Parathyroid adenoma (tissue), 2 donors: ENCODE data around the gene REG1A.

ENCODE experiments used
- H2AFZ ChIP-seq: fragments of 300-600 bp; sonication (generic); one replicate; pipeline ENCODE4 v1.7.0; 2017; ENCODE audit warnings: antibody characterized with exemption, mild to moderate bottlenecking
- H3K27ac ChIP-seq: fragments of 300-600 bp; sonication (generic); one replicate; pipeline ENCODE4 v1.7.0; 2017
- H3K27me3 ChIP-seq: fragments of 300-600 bp; sonication (generic); one replicate; pipeline ENCODE4 v1.7.0; 2017; ENCODE audit warnings: low read length; ENCODE audit not compliant: control insufficient read depth, insufficient read depth
- H3K36me3 ChIP-seq: fragments of 300-600 bp; sonication (generic); one replicate; pipeline ENCODE4 v1.7.0; 2017; ENCODE audit warnings: low read length; ENCODE audit not compliant: control insufficient read depth, insufficient read depth
- H3K4me1 ChIP-seq: fragments of 300-600 bp; sonication (generic); one replicate; pipeline ENCODE4 v1.7.0; 2017; ENCODE audit warnings: control low read depth
- H3K4me2 ChIP-seq: fragments of 300-600 bp; sonication (generic); one replicate; pipeline ENCODE4 v1.7.0; 2017; ENCODE audit warnings: low read length
- H3K4me3 ChIP-seq: fragments of 300-600 bp; sonication (generic); one replicate; pipeline ENCODE4 v1.7.0; 2017; ENCODE audit warnings: low read depth, low read length
- H3K79me2 ChIP-seq: fragments of 300-600 bp; sonication (generic); one replicate; pipeline ENCODE4 v1.7.0; 2017; ENCODE audit warnings: control low read depth
- H3K9ac ChIP-seq: fragments of 300-600 bp; sonication (generic); one replicate; pipeline ENCODE4 v1.7.0; 2017; ENCODE audit warnings: mild to moderate bottlenecking
- H3K9me3 ChIP-seq: fragments of 300-600 bp; sonication (generic); one replicate; pipeline ENCODE4 v1.7.0; 2017; ENCODE audit warnings: low read length; ENCODE audit not compliant: control insufficient read depth
- CTCF ChIP-seq: fragments of 300-600 bp; sonication (generic); IDR thresholded peaks from one replicate; pipeline ENCODE4 v1.7.0; 2017; ENCODE audit warnings: antibody characterized with exemption, mild to moderate bottlenecking
- donor health status: primary hyperparathyroidism.

The REG1A gene

GRCh38 chr2:79159030-79159429 lies 38.7 kb downstream of the REG1A start:
- H3K4me2 ChIP-seq, result no peak overlapping the region
- no peaks in the 10 kb centered on the region for H3K36me3 ChIP-seq
- H3K4me1 ChIP-seq, result peaks cover 3% of the 10 kb centered on the region
- TF ChIP-seq CTCF, result no peak
- H3K27ac ChIP-seq, result no peak overlapping the region
- H3K9me3 ChIP-seq, result no peaks in the 10 kb centered on the region
- H2AFZ ChIP-seq, result no peak overlapping the region
- no peaks in the 10 kb centered on the region for H3K79me2 ChIP-seq
- H3K9ac ChIP-seq, result no peak overlapping the region
- no peaks in the 10 kb centered on the region for H3K27me3 ChIP-seq
- H3K4me3 ChIP-seq, result no peak overlapping the region

GRCh38 chr2:79159653-79160052 lies 39.4 kb downstream of the REG1A start, which contains the start of gene REG3A:
TSS of gene REG3A (minus strand) at chr2:79159753. CDS start at chr2:79159405, 348 bp downstream.
- no peaks in the 10 kb centered on the region for H3K27me3 ChIP-seq
- H3K4me3 ChIP-seq, result no peak within 1 kb of the TSS
- H2AFZ ChIP-seq, result no peak within 1 kb of the TSS
- H3K9ac ChIP-seq, result no peak within 1 kb of the TSS
- peaks cover 3% of the 10 kb centered on the region for H3K4me1 ChIP-seq
- H3K27ac ChIP-seq, result no peak within 1 kb of the TSS
- H3K4me2 ChIP-seq, result no peak within 1 kb of the TSS
- no peak for TF ChIP-seq CTCF
- H3K36me3 ChIP-seq, result no peaks in the 10 kb centered on the region
- H3K79me2 ChIP-seq, result no peaks in the 10 kb centered on the region
- H3K9me3 ChIP-seq, result no peaks in the 10 kb centered on the region

- no peak overlapping the region for H3K9ac ChIP-seq
- H3K4me2 ChIP-seq, result no peak overlapping the region
- no peaks in the 10 kb centered on the region for H3K79me2 ChIP-seq
- no peaks in the 10 kb centered on the region for H3K36me3 ChIP-seq
- no peaks in the 10 kb centered on the region for H3K9me3 ChIP-seq
- no peak for TF ChIP-seq CTCF
- no peaks in the 10 kb centered on the region for H3K27me3 ChIP-seq
- no peak overlapping the region for H3K4me3 ChIP-seq
- H3K27ac ChIP-seq, result no peak overlapping the region
- H2AFZ ChIP-seq, result no peak overlapping the region
- H3K4me1 ChIP-seq, result peaks cover 3% of the 10 kb centered on the region
Measured at GRCh38 chr2:79162132-79162531, 41.8 kb downstream of the REG1A start.

GRCh38 chr2:79162801-79163200 lies 42.5 kb downstream of the REG1A start:
- H3K27me3 ChIP-seq, result no peaks in the 10 kb centered on the region
- no peak for TF ChIP-seq CTCF
- no peak overlapping the region for H2AFZ ChIP-seq
- H3K4me3 ChIP-seq, result no peak overlapping the region
- no peaks in the 10 kb centered on the region for H3K79me2 ChIP-seq
- H3K9me3 ChIP-seq, result no peaks in the 10 kb centered on the region
- no peak overlapping the region for H3K4me2 ChIP-seq
- H3K27ac ChIP-seq, result no peak overlapping the region
- H3K4me1 ChIP-seq, result peaks cover 3% of the 10 kb centered on the region
- no peak overlapping the region for H3K9ac ChIP-seq
- H3K36me3 ChIP-seq, result no peaks in the 10 kb centered on the region

GRCh38 chr2:79171348-79171958 lies 51.2 kb downstream of the REG1A start:
- H3K27me3 ChIP-seq, result no peaks in the 10 kb centered on the region
- H3K36me3 ChIP-seq, result no peaks in the 10 kb centered on the region
- no peak overlapping the region for H3K9ac ChIP-seq
- peaks cover 3% of the 10 kb centered on the region for H3K4me1 ChIP-seq
- H3K9me3 ChIP-seq, result no peaks in the 10 kb centered on the region
- H3K79me2 ChIP-seq, result no peaks in the 10 kb centered on the region
- H3K4me2 ChIP-seq, result no peak overlapping the region
- H3K4me3 ChIP-seq, result no peak overlapping the region
- TF ChIP-seq CTCF, result no peak
- H2AFZ ChIP-seq, result no peak overlapping the region
- no peak overlapping the region for H3K27ac ChIP-seq
